Cerebellar nuclear complex (tissue), 1 donor: Measurements from ENCODE around the gene FAM83E.
"Not testable (repeated sequence)": the region's sequence is repeated elsewhere in the genome, so short reads cannot be mapped to it uniquely, and the experiment has no call there.

ENCODE experiments used
- DNase-seq, 2 experiments: peaks; one replicate each; lab custom pipeline; 2025; lab: John Stamatoyannopoulos, UW

Gene FAM83E

DNA sequence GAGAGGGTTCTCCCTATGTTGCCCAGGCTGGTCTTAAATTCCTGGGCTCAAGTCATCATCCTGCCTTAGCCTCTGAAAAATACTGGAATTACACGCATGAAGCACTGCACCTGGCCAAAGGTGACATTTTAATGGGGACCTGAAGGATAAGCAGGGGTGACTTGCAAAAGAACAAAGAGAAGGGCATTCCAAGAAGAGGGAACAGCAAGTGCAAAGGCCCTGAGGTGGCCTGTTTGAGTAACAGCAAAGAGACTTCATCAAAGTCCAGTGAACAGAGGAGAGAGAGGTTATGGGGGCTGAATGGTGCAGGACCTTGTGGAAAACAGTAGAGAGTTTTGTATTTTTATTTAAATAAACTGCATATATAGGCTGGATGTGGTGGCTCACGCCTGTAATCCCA is 27.0 kb upstream of the FAM83E start:
- no peak for DNase-seq

DNA sequence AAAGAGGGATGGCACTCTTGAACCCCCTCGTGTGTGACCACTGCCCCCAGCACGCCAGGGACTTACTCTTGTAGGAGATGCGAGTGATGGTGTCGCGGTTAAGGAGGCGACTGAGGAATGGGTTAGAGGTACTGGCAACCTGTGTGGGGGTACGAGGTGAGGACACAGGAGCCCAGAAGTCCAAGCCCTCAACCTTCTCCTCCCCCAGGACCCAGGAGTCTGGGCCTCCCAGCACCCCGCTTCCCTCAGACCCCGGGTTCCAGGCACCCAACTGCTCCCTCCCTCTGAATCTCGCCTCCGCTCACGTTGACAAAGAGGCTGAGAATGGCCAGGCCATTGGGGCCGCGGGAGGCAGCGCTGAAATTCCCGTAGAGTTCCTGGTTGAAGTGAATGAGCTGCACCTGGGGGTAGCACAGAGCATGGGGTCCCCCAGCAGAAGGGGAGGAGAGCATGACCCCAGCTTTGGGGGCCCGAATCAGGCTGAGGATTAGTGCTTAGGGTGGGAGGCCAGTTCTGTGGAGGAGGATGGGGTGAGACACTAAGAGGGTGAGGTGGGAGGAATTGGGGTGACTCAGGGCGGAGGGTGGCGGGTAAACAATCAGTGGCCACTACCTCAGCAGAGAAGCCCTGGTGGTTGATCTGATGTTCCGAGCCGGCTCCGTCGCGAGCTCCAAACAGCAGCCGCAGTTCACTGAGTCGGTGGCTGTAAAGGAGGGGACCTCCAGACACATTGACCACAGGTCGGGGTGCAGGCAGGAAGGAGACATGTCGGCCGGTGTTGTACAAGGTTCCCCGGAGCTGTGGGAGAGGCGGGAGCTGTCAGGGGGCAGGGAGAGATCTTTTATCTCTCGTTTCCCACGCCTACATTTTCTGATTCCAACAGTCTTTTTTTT is 24.9 kb upstream of the FAM83E start:
- DNase-seq, result no peak

DNA sequence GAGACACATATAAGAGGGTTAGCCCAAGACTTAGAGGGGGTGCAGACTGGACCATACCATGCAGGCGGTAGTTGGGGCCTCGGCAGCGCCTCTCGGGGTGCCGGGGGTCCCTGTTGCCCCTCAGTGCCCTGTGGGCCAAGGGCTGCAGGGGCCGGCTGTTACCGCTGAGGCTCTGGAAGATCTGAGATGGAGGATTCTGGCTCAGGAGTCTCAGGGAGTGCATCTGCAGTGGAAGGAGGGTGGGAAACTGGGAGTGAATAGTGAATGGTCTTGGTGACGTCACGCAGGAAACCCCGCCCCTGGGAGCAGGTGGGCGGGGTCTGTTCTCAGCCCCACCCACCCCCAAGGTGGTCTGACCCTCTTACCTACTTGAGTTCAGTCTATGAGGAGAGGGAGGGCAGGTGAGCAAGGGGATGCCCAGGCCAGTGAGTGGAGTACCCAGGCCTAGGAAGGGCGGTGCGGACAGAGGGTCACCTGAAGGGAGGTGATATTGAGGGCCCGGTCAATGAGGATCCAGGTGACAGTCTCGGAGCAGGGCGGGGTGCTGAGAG is 24.0 kb upstream of the FAM83E start:
- no peak for DNase-seq

DNA sequence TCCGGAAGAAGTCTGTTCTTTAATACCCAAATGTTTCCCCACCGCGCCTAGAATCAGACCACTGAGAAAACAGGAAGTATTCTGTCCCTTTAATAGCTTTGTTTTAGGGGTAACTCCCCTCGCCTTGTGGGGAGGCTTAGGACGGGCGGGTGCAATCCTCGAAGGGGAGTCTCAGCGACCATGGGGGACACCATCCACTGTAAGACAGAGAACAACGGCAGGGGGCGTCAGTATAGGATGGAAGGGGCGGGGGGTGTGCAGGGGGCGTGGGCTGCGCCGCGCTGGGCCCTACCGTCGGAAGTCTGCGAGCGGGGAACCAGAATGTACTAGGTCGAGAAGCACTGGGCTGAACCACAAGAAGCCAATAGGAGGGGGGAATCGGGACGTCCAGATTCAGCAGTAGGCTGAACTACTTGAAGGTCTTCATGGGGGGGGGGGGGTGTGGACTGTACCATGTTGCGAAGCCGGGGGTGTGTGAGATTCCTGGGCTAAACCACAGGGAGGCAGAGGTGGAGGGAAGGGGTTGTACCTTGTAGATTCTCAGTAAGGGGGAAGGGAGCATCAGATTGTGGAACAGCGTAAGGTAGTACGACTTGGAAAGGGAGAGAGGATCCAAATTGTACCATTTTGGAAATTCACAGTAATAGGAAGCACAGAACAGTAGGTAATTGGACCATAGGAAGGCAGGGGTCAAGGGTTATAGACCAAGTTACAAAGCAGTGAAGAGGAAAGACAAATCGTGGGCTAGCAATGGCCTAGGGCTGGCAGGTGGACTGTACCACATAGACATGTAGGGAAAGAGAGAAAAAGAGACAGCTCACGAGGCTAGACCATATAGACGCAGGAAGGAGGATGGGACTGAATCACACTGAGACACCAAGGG is 23.3 kb upstream of the FAM83E start:
- peak in 1 of 2 experiments; percentile 56 for DNase-seq

DNA sequence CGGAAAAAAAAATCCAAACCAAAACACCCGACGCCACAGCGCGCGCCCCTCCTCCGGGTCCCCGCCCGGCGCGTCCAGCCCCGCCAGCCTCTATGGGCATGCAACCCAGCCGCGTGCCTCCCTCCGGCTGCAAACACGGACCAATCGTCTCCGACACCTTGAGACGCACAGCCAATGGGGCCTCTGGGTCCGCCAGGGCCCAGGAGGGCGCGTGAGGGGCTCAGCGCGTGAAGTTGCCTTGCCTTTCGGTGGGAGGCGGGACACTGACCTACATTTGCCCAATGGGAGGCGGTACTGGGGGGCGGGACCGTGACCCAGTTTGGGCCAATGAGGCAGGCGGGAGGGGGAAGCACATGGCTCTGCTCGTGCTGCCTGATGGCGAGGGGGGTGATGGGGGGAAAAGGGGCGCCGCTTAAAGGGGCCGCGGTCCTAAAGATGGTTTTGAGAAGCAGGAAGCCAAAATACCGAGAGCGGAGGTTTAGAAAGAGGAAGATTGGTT is 22.6 kb upstream of the FAM83E start:
- peak; percentile 97 to 99 for DNase-seq

DNA sequence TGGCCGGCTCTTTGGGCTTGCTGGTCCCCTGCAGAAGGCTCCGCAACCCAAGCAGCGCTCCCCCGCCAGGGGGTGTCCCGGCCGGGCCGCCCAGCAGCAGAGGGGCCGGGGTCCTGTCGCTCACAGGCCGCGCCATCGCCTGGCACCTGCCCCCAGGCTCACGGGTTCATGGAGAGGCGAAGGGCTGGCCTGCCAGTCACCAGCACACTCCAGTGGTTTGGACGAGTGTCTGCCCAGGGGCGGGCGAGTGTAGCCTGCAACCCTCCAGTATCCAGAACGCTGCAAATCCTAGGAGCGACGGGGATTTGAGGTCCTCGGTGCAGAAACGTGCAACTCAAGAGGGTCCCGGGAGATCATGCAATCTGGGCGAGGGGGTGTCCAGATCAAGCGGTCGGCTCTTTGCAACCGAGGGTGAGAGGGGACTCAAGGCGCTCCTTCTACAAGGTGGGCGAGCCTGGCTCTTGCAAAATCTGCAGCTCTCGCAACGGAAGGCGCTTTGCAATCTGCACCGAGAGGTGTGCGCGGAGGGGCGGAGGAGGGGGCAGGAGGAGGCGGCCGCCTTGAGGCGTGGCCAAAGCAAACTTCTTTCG is 22.1 kb upstream of the FAM83E start, which contains the start of gene DBP:
Gene DBP (minus strand): TSS at position 521 of the 590 bp plus-strand sequence. CDS start 385 bp downstream, at position 136.
- no peak for DNase-seq

DNA sequence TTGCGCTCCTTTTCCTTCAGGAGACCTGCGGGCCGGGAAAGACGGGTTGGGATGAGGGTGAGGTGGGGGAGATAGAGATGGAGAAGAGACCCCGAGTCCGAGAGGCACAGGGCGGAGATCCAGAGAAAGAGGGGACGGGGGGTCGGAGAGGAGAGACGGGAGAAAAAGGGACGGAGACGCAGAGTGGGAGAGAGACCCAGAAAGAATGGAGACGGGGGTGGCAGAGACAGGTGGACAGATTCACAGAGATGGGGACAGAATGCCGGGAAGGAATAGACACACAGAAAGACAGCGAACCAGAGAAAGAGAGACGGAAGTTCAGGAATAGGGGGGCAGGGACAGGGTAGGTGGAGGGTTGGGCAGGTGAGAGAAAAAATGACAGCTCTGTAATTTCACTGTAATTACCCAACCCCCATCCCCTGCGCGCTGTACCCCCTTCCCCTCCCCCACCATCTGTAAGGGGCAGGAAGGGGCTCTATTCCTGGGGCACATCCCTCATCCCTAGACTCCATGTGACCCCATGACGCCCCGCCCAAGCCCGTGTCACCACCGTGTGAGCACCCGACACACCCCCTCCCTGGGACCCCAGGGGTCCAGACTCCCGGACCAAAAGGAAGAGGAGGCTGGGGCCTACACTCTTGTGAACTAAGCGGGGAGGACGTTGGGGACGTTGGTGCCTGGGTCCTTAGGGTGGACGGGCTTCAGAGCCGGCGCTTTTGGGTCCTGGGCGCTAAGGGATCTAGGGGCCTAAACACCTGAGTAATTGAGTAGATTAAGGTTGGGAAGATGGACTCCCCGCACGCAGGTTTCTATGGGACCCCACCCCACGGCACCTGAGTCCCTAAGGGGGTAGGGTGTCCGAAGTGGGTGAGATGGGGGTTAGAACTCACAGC is 21.3 kb upstream of the FAM83E start:
- no peak for DNase-seq

DNA sequence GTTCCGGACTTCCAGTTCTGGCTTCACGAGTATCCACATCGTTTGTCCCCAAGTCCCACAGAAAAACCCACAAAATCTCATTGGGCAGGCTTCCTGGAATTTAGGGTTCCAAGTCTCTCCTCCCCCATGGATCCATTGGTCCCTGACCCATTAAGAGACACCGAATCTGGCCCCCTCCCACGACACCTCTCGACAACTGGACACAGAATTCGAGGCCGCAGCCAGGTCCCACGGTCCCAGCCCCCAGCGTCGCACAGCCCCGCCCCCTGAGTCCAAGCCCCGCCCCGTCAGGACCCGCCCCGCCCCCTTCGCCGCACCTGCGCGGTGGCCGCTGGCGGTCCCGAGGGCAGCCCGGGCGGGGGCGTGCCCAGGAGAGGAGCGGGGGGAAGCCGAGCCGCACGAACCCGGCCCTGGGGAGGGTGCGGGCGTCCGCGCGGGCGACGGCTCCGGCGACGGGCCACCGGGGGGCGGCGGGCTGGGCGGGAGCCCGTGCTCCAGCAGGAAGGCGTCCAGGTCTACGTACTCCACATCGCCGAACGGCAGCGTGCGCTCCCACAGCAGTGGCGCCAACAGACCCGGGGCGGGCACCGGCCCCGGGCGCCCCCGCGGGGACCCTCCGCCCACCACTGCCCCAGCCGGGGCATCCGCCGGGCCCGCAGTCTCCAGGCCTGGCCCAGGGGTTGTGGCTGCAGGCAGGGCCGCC is 20.5 kb upstream of the FAM83E start:
- DNase-seq, result no peak

DNA sequence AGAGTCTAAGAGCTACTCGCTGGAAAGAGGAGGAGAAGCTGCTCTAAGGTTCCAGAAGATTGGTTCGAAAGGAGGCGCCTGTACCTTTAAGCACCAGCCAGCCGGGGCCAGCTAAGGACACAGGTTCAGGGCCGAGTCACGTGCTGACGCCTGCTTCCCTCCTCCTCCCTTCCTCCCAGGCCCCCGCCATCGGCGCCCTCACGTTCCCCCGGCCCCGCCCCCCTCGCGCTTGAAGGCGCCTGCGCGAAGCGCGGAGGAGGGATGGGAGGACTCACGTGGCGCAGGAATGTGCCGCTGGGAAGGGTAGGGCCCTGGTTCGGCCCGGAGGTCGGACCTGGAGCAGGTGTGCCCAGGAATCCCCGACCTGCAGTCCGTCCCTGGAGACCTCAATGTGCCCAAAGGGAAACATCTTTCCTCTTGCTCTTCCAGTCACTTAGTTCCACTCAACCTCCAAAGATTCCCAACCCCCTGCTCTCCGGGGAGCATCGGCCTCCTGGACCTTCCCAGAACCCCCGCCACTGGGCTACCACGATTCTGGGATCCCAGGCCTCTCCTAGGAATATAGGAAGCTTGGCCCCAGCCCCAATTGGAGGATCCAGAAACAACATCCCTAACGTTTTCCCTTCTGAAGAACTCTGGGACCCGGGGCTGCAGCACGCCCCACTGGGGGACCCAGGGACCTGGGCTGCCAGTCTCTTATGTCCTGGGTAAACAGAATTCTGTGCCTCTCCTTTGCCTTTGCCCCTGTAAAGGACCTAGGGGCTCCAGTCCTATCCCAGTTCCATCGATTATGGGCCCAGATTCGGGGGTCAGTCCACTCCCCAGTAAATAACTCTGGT is 19.8 kb upstream of the FAM83E start:
- DNase-seq, result peak; percentile 84 to 86

DNA sequence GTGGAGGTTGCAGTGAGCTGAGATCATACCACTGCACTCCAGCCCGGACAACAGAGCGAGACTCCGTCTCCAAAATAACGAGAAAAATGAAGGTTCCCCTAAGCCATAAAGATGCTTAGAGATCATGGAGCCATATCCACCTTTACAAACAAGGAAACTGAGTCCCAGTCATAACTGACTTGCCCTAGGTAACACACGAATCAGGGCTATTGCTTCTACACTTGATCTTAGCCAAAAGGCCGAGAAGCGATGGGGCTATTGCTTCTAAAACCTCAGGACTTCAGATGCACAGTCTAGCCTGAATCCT is 19.1 kb upstream of the FAM83E start:
- no peak for DNase-seq

DNA sequence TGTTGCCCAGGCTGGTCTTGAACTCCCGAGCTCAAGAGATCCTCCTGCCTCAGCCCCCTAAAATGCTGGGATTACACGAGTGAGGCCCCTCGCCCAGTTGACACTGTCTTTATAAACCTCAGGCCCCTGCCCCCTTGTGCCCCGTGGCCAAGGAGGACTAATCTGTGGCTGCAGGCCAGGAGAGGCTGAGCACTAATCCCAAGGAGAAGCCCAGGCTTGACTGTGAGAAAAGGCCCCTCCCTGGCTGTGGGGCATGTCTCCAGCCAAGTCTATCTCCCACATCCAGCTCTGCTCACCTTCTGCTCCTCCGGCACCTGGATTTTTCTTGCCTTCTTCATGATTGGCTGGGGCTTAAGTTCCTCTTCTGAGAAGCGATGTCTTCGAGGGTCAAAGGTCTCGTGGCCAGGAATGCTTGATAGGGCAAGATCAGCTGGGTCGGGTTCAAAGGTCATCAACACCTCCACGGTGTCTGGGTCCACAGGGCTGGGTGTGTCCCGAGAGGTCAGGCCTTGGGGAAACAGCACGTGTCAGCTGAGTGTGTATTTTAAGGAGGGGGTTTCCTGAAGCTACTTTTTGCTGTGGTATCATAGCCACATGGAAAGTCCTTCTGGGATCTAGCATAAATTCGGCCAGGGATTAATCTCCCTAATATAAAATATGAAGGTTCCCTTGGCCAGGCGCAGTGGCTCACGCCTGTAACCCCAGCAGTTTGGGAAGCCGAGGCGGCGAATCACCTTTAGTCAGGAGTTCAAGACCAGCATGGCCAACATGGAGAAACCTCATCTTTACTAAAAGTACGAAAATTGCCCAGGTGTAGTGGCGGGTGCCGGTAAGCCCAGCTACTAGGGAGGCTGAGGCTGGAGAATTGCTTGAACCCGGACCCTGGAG is 18.5 kb upstream of the FAM83E start:
- no peak for DNase-seq

DNA sequence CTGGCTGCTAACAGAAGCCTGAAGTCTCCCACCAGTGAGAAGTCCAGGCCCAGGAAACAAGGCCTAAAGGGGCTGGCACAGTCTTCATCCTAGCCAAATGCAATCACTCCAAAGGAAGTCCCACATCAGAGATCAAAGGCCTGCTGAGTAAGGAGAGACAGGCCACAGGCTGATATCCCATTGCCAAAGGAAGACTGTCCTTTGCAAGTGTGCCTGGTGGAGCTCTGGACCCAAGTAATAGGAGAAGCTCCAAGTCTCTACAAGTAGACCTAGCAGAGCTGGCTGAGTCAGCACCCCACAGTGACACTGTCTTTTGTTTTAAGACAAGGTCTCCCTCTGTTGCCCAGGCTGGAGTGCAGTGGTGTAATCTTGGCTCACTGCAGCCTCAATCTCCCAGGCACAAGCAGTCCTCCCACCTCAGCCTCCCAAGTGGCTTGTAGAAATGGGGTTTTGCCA is 17.8 kb upstream of the FAM83E start:
- no peak for DNase-seq

DNA sequence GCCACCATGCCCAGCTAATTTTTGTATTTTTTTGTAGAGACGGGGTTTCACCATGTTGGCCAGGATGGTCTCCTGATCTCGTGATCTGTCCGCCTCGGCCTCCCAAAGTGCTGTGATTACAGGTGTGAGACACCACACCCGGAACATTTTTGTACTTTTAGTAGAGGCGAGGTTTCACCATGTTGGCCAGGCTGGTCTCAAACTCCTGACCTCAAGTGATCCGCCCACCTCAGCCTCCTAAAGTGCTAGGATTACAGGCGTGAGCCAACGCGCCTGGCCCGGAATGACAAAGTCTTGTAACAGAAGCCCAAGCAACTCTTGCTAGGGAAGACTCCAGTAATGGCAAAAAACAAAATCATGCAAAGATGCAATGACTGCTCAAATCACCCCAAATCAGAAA is 17.4 kb upstream of the FAM83E start:
- DNase-seq, result not testable (repeated sequence)

DNA sequence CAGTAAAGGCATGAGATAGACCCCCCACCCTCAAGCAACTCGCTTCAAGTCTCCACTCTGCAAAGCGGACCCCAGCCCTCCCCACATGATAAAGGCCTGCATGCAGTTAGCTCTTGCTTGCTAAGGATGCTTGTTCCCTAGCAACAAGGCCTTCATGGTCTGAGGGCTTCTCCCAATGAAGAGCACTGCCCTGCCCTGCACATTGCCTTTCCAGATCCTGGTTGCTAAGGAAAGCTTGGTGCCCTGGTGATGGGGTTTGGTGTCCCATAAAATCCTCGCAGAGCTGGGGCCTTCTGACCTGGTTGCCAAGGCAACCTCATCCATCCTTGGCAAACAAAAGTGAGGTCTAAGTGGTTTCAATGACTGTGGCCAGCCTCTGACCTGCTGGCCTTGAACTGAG is 16.3 kb upstream of the FAM83E start:
- no peak for DNase-seq

DNA sequence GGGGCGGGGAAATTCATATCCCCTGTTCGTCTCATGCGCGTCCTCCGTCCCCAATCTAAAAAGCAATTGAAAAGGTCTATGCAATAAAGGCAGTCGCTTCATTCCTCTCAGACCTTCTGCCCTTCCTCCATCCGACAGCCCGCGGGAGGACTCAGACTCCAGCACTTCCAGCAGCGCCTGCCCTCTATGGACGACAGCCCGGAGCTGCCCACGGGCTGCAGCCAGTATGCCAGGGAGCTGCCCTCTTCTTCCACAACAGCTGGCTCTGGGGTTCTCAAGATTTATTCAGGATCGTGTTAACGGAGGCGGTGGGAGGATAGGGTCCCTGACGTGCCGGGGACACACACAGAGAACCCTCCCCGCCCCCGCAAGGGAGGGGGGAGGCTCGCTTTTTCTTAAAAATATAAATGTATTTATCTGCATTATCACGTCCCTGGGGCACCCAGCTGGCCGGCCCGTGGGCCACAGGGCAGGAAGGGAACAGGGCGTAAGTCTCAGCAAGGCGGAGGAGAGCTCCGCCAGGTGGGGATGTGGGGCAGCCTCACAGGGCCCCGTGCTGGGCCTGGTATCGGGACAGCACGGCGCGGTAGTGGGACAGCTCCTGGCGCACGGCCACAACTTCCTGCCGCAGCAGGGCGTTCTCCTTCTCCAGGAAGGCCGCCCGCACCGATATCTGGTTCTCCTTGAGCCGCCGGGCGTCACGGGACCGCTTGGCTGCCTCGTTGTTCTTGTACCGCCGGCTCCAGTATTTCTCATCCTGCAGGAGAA is 15.6 kb upstream of the FAM83E start:
- DNase-seq, result no peak

DNA sequence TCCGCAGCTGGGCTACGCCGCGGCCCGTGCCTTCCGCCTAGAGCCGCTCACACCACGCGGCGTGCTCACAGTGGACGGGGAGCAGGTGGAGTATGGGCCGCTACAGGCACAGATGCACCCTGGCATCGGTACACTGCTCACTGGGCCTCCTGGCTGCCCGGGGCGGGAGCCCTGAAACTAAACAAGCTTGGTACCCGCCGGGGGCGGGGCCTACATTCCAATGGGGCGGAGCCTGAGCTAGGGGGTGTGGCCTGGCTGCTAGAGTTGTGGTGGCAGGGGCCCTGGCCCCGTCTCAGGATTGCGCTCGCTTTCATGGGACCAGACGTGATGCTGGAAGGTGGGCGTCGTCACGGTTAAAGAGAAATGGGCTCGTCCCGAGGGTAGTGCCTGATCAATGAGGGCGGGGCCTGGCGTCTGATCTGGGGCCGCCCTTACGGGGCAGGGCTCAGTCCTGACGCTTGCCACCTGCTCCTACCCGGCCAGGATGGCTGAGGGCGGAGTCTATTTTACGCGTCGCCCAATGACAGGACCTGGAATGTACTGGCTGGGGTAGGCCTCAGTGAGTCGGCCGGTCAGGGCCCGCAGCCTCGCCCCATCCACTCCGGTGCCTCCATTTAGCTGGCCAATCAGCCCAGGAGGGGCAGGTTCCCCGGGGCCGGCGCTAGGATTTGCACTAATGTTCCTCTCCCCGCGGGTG is 14.9 kb upstream of the FAM83E start:
- DNase-seq, result peak in 1 of 2 experiments; percentile 15

DNA sequence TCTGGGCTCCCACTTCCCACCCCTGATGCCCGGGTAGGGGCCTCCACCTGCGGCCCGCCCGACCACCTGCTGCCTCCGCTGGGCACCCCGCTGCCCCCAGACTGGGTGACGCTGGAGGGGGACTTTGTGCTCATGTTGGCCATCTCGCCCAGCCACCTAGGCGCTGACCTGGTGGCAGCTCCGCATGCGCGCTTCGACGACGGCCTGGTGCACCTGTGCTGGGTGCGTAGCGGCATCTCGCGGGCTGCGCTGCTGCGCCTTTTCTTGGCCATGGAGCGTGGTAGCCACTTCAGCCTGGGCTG is 14.4 kb upstream of the FAM83E start:
- DNase-seq, result no peak
